ENCODE results near the gene MIA.

DNA sequence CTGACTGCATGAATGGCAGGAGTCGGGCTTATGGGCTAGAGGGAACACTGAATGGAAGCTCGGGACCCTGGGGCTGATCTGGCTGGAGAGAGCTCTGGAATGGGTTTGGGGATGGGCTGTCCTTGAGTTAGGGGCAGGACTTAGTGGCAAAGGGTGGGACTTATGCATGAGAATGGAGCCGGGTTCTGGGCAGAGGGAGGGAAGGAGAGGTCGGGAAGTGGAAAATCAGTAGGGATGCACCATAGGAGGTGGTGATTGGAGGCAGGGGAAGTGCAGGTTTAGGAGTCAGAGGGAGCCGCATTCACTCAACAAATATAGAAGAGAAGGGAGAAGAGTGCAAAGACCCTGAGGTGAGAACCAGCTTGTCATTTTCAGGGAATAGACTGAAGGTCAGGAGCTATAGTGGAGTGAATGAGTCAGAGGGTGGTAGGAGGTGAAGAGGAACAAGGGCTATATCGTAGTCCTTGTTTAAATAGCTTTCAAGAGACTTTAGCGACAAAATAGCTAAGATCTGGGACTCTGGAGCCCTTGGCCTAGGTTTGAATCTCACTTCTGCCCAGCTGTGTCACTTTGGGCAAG, 3.5 kb downstream of the MIA start:
- TF ChIP-seq EZH2phosphoT487 (IDR thresholded peaks at IDR 0.05; ENCODE audit: insufficient read depth, low read depth) (no peak), EZH2 (IDR thresholded peaks at IDR 0.05; ENCODE audit: insufficient read depth, poor library complexity, severe bottlenecking) (no peak)

Measured in GM23248 (cell line).